GM04504 (cell line): ENCODE data around the gene ZNF668.
"Not testable (repeated sequence)": the region's sequence is repeated elsewhere in the genome, so short reads cannot be mapped to it uniquely, and the experiment has no call there.

ENCODE experiments used
- DNase-seq: peaks from one replicate; pipeline ENCODE4 v3.0.0-alpha.2; 2012; ENCODE audit warnings: low read depth

Gene ZNF668

DNA sequence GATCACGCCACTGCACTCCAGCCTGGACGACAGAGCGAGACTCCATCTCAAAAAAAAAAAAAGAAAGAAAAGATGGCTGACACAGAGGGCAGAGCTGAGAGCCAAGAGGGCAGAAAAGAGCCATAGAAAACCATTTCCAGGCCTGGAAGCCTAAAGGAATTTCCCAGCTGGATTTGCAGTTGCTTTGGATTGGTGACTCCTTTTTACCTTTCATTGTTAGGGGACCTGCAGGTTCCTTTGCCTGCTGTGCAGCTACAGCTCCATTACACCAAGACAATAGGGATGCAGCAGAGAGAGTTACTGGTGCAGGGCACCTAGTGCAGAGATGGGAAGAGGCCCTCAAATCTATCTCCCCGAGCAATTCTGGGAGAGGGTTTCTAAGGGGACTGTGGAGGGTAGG, 18.4 kb downstream of the ZNF668 start:
- no peak for DNase-seq

DNA sequence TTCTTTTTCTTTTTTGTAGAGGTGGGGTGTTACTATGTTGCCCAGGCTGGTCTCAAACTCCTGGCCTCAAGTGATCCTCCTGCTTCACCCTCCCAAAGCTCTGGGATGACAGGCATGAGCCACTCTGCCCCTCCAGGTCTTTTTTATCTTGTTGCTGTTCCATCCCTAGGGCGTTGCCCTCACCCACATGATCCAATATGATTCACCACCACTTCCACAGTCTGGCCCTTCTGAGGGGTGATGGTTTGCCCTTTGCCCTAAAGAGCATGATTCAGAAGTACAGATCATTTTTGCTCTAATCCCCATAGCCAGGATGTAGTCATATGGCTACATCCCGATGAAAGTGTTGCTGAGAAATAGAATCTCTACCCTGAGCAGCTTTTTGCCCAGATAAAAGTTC, 21.9 kb downstream of the ZNF668 start:
- peak; percentile 91 for DNase-seq

DNA sequence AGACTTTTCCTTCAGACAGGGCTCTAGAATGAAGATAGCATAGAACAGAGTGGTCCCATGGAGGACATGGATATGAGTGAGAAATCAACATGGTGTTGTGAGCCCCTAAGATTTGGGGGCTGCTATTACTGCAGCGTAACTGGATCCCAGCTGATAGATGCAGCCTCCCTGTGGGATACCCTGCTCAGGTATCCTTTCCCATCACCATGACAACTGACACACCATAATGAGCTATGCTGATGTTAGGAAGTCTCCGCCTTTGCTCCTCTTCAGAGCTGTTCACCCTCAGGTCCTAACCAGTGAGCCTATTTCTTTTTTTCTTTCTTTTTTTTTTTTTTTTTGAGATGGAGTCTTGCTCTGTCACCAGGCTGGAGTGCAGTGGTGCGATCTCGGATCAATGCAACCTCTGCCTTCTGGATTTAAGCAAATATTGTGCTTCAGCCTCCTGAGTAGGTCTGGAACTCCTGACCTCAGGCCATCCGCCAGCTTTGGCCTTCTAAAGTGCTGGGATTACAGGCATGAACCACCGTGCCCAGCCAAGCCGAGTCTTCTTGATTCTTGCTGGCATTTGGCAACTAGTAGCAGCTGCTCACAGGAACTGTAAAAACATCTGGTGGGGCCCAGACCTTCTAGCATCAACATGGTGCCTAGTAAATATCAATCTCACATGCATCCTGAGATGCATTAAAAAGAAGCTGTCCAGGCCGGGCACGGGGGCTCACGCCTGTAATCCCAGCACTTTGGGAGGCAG, 23.6 kb downstream of the ZNF668 start:
- DNase-seq, result no peak

DNA sequence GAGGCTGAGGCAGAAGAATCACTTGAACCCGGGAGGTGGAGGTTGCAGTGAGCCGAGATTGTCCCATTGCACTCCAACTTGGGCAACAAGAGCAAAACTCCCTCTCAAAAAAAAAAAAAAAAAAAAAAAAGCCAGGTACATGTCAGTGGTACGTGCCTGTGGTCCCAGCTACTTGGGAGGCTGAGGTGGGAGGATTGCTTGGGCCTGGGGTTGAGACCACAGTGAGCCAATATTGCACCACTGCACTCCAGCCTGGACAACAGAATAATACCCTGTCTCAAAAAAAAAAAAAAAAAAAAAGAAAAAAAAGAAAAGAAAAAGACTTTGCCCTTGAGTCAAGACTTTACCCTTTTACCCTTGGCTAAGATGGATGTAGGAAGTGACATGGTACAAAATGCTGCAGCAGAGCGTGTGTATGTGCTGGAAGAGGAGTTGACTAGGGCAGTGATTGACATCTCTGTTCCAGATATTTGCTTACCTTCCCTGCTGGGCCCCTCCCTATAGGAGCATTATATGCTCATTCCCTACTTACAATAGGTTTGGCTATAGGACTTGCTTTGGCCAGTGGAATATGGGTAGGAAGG, 30.1 kb downstream of the ZNF668 start:
- DNase-seq, result no peak

DNA sequence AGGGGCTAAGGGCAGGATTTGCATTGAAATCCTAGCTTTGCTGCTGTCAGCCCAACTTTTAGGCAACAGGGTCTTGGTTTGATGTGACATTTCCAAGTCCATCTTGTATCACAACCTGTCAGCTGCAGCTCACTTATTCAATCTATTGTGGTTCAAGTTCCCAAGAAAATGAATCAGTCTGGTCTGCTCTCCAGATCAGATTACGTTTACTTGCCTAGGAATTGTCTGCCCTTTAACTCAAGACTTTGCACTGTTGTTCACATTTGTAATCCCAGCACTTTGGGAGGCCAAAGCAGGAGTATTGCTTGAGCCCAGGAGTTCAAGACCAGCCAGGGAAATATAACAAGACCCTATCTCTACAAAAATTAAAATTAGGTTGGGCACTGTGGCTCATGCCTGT, 30.7 kb downstream of the ZNF668 start:
- no peak for DNase-seq

DNA sequence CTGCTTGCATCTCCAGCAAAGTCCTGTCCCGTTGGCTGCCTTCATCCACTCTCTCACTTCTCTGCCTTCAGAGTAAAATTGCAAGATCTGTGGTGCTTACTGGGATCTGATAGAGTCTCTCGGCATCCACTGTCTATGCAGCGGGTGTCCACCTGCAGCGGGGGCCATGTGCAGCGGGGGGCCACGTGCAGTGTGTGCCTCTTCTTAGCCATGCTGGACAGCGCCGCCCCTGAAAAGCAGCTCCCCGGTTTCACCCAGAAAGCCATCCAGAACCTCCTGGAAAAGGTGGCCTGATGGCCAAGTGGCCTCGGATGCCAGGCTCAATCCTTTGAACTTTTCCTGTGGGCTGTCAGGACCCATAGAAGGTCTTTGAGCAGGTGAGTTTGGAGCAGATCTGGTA, 31.2 kb downstream of the ZNF668 start:
- DNase-seq, result no peak

DNA sequence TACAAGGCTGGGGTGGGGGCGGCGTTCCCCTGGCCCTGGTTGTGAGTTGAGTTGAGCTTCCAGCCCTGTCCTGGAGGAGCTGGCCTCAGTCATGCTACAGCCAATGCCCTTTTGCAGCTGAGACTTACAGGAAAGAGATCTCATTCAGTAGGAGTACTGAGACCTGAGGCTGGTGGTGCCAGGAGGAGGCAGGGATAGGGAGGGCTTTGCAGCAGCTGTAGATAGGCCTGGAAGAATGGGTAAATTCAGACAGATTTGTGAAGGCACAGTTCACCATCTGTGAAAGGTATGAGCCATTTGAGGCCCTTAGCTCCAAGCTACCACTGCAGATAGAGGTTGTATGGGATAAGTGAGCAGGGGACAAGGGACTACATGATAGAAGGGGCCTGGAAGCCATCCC, 35.0 kb downstream of the ZNF668 start:
- no peak for DNase-seq

DNA sequence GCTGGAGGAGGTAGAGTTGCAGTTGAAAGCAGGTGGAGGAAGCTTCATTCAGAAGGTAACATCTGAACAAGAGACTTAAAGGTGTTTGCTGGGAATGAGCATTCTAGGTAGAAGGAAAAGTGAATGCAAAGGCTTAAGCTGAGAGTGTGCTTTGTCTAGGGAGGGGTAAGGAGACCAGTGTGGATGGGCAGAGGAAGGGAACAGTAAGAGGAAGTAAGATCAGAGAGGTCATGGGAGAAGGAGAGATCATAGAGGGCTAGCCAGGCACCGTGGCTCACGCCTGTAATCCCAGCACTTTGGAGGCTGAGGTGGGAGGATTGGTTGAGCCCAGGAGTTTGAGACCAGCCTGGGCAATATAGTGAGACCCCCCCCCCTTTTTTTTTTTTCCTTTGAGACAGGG, 37.3 kb downstream of the ZNF668 start:
- DNase-seq, result no peak

DNA sequence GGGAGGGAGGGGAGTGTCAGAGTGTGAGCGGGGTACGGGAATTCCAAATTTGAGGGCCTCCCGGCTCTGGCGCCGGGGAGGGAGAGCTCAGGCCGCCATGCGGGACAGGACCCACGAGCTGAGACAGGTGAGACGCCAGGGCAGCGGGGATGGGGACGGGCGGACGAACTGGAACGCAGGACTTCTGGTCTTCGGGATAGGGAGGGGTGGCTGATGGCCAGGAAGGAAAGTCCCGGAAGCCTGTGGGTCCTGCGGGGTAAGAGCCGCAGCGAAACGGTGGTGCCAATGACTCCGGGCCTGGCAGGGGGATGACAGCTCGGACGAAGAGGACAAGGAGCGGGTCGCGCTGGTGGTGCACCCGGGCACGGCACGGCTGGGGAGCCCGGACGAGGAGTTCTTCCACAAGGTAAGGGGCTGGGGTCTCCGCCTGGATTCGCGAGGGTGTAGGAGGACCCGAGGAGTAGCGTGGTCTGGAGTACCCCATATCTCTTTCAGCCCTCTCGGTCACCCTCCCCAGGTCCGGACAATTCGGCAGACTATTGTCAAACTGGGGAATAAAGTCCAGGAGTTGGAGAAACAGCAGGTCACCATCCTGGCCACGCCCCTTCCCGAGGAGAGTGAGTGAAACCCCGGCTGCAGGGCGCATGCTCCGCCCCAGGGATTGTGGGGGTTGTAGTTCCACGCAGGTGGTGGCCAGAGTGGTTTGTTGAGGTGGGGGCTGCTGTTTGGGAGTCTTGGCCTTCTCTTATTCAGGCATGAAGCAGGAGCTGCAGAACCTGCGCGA, 40.1 kb downstream of the ZNF668 start:
- DNase-seq, result peak; percentile 65

DNA sequence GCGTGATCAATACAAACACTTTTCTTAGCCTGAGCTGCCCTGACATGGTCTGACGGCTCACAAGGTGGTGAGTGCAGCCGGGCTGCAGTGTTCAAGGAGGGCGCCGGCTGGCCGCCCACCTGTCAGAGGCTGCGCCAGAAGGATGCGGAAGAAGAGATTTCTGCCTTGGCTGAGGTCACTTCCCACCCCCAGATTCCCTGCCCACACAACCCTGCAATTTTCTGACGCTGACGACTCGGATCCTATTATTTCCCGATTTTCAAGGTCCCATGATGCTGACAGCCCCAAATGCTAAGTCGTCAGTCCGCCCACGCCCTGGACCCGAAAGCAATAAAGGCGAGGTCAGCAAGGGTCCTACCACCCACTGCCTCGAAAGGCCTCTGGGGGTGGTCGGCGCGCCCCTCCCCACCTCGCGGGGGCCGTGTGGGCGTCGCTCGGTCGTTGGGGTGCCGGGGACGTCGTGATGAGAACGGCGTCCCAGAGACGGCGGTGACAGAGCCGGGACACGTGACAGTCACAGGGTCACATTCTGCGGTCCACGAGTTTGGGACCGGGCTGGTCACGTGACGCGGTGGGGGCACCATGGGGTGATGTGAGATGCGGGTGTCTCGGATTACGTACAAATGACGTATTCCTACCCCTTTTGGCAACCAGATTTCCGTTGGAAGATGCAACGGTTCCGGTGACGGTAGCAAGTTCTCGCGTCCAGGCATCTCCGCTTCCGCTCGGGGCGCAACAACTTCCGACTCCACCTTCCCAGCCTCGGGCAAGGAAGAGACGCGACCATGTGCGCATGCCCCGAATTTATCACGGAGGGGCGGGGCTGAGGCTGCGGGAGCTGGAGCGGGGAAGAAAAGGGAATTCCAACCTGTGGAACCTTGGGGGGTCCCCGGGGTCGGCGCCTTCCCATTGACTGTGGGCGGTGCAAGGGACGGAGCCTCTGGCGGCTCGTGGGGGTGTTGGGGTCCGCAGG, 41.0 kb downstream of the ZNF668 start, which contains the start of gene STX4:
Gene STX4, plus strand, starts transcription at position 823 of the 973 bp plus-strand sequence. CDS start 248 bp downstream, outside the sequence.
- peak; percentile 93 for DNase-seq

DNA sequence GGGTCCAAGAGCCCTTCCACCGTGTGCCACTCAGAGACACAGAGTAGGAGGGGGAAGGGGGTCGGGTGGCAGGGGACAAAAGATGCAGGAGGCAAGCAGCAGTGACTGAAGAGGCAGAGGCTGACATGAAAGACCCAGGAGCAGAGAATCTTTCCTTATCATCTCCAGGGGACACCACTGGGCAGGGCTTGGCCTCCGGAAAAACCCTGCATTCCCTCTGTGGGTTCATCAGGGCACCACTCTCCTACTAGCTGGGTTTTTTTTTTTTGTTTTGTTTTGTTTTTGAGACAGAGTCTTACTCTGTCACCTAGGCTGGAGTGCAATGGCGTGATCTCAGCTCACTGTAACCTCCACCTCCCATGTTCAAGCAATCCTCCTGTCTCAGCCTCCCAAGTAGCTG, 42.8 kb downstream of the ZNF668 start:
- no peak for DNase-seq

DNA sequence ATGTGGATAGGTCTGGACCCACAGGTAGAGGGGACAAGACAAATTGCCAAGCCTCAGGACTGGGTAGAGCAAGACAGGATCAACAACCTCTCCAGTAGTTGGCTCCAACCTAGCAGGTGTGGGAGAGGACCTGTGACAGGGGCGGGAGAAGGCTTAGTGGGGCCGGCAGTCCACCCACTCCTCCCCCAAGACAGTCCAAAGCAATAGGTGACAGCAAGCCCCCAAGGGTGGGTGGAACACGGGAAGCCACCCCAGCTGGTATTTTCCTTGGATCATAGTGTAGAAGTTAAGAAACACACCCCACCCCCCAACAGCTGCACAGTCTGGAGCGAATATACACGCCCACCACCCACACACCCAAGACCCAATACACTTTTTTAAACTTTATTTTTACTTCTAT, 44.8 kb downstream of the ZNF668 start:
- DNase-seq, result no peak

DNA sequence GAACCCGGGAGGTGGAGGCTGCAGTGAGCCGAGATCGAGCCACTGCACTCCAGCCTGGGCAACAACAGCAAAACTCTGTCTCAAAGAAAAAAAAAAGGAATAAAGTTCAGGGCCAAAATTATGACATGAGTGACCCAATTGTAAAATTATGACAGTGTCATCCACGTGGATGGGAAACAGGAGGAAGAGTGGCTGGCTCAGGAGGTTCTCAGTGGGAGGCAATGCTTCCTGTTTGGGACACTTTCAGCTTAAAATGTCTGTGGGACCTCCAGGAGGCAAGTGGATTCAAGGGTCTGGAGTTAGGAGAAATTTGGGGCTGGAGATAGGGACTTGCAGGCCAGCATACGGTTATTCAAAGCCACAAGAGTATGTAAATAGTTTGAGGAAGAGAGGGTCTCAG, 48.7 kb downstream of the ZNF668 start:
- DNase-seq, result no peak

DNA sequence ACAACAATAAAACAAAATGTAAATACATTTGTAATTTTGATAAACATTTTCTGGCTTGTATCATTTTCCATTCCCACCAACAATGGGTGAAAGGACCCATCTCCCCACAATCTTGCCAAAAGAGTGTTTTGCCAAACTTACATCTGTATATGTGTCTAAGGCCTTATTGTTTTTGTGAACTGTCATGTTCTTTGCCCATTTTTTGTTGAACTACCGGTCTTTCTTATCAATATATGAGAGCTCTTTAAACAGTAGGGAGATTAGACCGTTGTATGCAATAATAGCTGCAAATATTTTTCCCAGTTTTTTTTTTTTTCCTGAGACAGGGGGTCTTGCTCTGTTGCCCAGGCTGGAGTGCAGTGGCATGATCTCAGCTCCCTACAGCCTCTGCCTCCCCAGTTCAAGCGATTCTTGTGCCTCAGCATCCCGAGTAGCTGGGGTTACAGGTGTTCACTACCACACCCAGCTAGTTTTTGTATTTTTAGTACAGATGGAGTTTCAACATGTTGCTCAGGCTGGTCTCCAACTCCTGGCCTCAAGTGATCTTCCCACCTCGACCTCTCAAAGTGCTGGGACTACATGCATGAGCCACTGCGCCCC, 50.3 kb downstream of the ZNF668 start:
- DNase-seq, result no peak

DNA sequence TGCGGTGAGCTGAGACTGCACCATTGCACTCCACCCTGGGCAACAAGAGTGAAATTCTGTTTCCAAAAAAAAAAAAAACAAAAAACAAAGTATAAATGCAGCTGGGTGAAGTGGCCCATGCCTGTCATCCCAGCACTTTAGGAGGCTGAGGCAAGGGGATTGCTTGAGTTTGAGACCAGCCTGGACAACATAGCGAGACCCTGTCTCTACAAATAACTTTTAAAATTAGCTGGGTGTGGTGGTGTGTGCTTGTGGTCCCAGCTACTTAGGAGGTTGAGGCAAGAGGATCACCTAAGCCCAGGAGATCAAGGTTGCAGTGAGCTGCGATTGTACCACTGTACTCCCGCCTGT, 50.8 kb downstream of the ZNF668 start:
- no peak for DNase-seq

DNA sequence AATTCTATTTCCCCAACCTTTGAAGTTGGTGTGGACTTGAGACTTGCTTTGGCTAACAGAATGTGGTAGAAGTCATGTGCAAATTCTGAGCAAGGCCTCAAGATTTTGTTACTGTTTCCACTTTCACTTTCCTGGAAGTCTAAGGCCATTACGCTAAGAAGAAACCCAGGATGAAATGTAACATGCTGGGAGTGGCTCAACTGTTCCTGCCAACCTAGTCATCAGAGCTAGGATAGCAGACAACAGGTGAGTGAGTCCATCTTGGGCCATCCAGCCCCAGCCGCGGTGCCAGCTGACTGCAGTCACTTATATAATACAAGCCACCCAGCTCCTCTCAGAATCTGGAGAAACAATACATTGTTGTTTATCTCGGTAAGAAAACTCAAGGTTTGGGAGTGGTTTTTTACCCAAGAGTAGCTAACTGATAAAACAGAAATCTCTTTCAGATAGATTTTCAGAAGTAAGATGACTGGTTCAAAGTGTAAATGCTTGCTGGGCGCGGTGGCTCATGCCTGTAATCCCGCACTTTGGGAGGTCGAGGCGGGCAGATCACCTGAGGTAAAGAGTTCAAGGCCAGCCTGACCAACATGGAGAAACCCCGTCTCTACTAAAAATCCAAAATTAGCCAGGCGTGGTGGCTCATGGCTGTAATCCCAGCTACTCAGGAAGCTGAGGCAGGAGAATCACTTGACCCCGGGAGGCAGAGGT, 51.3 kb downstream of the ZNF668 start:
- DNase-seq, result no peak

DNA sequence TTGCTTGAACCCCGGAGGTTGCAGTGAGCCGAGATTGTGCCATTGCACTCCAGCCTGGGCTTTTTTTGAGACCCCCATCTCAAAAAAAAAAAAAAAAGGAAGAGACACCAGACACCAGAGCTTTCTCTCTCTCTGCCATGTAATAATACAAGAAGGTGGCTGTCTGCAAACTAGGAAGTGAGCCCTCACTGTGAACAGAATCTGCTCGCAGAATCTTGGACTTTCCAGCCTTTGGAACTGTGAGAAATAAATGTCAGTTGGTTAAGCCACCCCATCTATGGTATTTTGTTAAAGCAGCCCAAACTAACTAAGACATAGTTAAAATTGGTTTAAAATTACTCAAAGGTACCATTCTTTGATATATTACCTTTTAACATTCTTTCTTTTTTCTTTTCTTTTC, 53.5 kb downstream of the ZNF668 start:
- no peak for DNase-seq

DNA sequence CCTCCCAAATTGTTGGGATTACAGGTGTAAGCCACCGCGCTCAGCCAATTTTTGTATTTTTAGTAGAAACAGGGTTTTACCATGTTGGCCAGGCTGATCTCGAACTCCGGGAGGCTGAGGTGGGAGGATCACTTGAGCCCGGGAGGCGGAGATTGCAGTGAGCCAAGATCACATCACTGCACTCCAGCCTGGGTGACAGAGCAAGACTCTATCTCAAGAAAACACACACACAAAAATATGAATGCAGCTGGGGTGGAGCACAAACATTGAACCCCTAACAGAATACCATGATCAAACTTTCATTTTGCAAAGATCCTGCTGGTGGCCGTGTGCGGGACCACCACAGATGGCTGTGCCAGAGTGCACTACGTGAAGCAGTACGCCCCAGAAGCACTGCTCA, 56.3 kb downstream of the ZNF668 start:
- not testable (repeated sequence) for DNase-seq

DNA sequence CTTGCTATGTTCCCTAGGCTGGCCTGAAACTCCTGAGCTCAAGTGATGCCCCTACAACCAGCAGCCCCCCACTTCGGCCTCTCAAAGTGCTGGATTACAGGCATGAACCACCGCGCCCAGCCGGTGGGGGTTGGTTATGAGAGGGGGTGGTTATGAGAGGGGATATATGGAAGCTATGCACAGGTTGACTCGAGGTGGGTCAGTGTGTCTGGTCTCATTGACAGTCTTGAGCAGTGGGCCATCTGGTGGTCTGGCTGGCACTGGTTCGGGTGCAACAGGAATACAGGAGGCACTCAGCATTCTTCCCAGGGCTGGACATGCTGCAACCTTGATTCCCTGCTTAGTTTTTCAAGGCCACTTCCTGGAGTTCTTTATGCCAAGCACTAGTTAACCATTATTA, 58.0 kb downstream of the ZNF668 start:
- no peak for DNase-seq

DNA sequence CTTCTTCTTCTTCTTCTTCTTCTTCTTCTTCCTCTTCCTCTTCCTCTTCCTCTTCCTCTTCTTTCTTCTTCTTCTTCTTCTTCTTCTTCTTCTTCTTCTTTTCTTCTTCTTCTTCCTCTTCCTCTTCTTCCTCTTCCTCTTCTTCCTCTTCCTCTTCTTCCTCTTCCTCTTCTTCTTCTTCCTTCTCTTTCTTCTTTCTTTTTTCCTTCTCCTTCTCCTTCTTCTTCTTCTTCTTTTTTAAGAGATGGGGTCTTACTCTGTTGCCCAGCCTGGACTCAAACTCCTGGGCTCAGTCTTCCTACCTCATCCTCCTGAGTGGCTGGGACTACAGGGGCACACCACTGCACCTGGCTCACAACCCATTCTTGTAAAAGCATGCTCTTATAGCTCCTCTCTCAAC, 60.7 kb downstream of the ZNF668 start:
- DNase-seq, result not testable (repeated sequence)

DNA sequence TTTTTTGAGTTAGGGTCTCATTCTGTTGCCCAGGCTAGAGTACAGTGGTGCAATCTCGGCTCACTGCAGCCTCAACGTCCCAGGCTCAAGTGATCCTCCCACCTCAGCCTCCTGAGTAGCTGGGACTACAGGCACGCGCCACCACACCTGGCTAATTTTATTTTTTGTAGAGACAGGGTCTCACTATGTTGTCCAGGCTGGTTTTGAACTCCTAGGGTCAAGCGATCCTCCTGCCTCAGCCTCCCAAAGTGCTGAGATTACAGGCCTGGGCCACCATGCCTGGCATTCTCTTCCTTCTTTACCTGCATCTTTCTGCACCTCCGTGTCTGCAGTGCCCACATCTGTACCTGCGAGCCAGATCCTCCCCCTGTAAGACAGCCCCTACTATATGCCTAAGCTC, 62.2 kb downstream of the ZNF668 start:
- DNase-seq, result not testable (repeated sequence)
